HG03097 (cell line): ENCODE measurements around the gene ARSD.

Experiments
- ATAC-seq: cut with Tn5 transposase; IDR thresholded peaks from one replicate; pipeline ENCODE4 v1.9.1; 2021; ENCODE audit not compliant: unreplicated experiment, low FRiP score

ARSD gene

DNA sequence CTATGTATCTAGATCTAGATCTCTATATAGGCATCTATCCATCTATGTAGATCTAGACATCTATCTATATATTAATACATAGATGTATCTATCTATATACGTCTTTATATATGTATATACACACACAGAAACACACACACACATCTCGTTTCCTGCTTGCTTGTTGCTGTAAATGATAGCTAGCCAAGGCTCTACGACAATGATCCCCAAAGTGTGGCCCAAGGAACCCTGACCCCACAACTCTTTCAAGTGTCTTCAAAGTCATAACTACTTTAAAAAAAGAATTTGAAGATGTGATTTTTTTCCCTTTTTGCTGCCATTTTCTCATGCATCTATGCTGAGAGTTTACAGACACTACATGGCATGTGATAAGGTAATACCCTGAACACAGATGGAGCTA lies 71.6 kb downstream of the ARSD start:
- no peak for ATAC-seq

GRCh38 chrX:2855761-2856160 lies 73.4 kb downstream of the ARSD start:
- ATAC-seq, result no peak

DNA sequence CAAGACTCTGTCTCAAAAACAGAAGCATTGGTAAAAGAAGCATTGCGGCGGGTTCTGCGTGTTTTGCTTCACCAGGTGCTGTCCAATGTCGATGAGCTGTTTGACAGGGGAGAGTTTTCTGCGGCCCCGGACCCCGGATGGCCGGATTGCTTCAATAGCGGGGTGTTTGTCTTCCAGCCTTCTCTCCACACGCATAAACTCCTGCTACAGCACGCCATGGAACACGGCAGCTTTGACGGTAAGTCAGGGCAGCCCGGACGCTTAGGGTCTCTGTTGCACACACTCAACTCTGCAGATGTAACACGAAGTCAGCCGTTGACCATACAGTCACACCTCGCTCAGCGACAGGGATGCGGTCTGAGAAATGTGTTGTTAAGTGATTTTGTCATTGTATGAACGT lies 74.2 kb downstream of the ARSD start:
- ATAC-seq, result no peak
